MM.1S (cell line): ENCODE measurements around the gene PLA2G4A.
"Not testable (repeated sequence)": the region's sequence is repeated elsewhere in the genome, so short reads cannot be mapped to it uniquely, and the experiment has no call there.

Experiments
- DNase-seq: peaks from one replicate; pipeline ENCODE4 v3.0.0-alpha.2; 2015
- H2AFZ ChIP-seq: fragments of 300-600 bp; sonication (generic); 2 replicates; pipeline ENCODE4 v1.6.0; 2016; ENCODE audit warnings: antibody characterized with exemption, low read length
- H3F3A ChIP-seq: fragments of 300-600 bp; sonication (generic); 2 replicates; pipeline ENCODE4 v1.6.1; 2016; ENCODE audit warnings: mild to moderate bottlenecking, antibody characterized with exemption, low read length, moderate library complexity, mixed read lengths; ENCODE audit not compliant: insufficient read depth
- H3K27ac ChIP-seq: fragments of 300-600 bp; sonication (generic); 2 replicates; pipeline ENCODE4 v1.5.1; 2016; ENCODE audit warnings: mild to moderate bottlenecking, low read length
- H3K27me3 ChIP-seq: fragments of 300-600 bp; sonication (generic); replicated peaks from 2 replicates; pipeline ENCODE4 v1.6.0; 2016; ENCODE audit warnings: low read length; ENCODE audit not compliant: insufficient read depth
- H3K36me3 ChIP-seq: fragments of 300-600 bp; sonication (generic); replicated peaks from 2 replicates; pipeline ENCODE4 v1.6.1; 2016; ENCODE audit warnings: mild to moderate bottlenecking, low read length, mixed read lengths; ENCODE audit not compliant: insufficient read depth
- H3K4me1 ChIP-seq: fragments of 300-600 bp; sonication (generic); 2 replicates; pipeline ENCODE4 v1.6.1; 2016; ENCODE audit warnings: low read length, mixed read lengths
- H3K4me2 ChIP-seq: fragments of 300-600 bp; sonication (generic); 2 replicates; pipeline ENCODE4 v1.6.0; 2016; ENCODE audit warnings: low read depth, low read length
- H3K4me3 ChIP-seq: fragments of 300-600 bp; sonication (generic); 2 replicates; pipeline ENCODE4 v1.5.1; 2016; ENCODE audit warnings: low read length, mixed read lengths
- H3K79me2 ChIP-seq: fragments of 300-600 bp; sonication (generic); 2 replicates; pipeline ENCODE4 v1.6.1; 2016; ENCODE audit warnings: mixed run types, low read length, mixed read lengths
- H3K9ac ChIP-seq: fragments of 300-600 bp; sonication (generic); 2 replicates; pipeline ENCODE4 v1.6.1; 2016; ENCODE audit warnings: low read length, mixed read lengths
- H3K9me2 ChIP-seq: fragments of 300-600 bp; sonication (generic); replicated peaks from 2 replicates; pipeline ENCODE4 v1.6.1; 2016; ENCODE audit warnings: mild to moderate bottlenecking, low read length, mixed read lengths; ENCODE audit not compliant: insufficient read depth
- H3K9me3 ChIP-seq: fragments of 300-600 bp; sonication (generic); replicated peaks from 2 replicates; pipeline ENCODE4 v1.6.1; 2016; ENCODE audit warnings: mild to moderate bottlenecking, low read length, mixed read lengths; ENCODE audit not compliant: insufficient read depth
- H4K20me1 ChIP-seq: fragments of 300-600 bp; sonication (generic); 2 replicates; pipeline ENCODE4 v1.6.1; 2016; ENCODE audit warnings: mild to moderate bottlenecking, low read length, moderate library complexity, mixed read lengths; ENCODE audit not compliant: insufficient read depth
- CTCF ChIP-seq: fragments of 300-600 bp; sonication (generic); IDR thresholded peaks from 2 replicates; pipeline ENCODE4 v1.5.1; 2016; ENCODE audit warnings: antibody characterized with exemption, low read length, mixed read lengths
- EZH2 ChIP-seq: fragments of 300-600 bp; sonication (generic); optimal IDR thresholded peaks from 2 replicates; pipeline ENCODE3; 2017; ENCODE audit warnings: low read depth, mild to moderate bottlenecking, antibody characterized with exemption, low read length, mixed read lengths
- EZH2phosphoT487 ChIP-seq: fragments of 300-600 bp; sonication (generic); IDR thresholded peaks from 2 replicates; pipeline ENCODE4 v1.6.1; 2018; ENCODE audit warnings: antibody characterized with exemption, low read length

Gene PLA2G4A

GRCh38 chr1:186904361-186904760 lies 75.6 kb downstream of the PLA2G4A start:
- no peaks in the 10 kb centered on the region for H3K9me2 ChIP-seq
- no peak overlapping the region for H3K4me2 ChIP-seq
- H3K27ac ChIP-seq: no peak overlapping the region
- 0 out of 2 replicates have a peak, but pooled peaks cover 4% of the 10 kb centered on the region for H3K79me2 ChIP-seq
- H3K36me3 ChIP-seq: no peaks in the 10 kb centered on the region
- no peak for DNase-seq
- no peaks in the 10 kb centered on the region for H3K27me3 ChIP-seq
- TF ChIP-seq CTCF: no peak
- TF ChIP-seq EZH2: no peak
- TF ChIP-seq EZH2phosphoT487: no peak
- no peak overlapping the region for H3K4me3 ChIP-seq
- H3K9ac ChIP-seq: no peak overlapping the region
- no peak overlapping the region for H2AFZ ChIP-seq
- no peaks in the 10 kb centered on the region for H3F3A ChIP-seq
- H4K20me1 ChIP-seq: no peaks in the 10 kb centered on the region
- H3K9me3 ChIP-seq: no peaks in the 10 kb centered on the region
- H3K4me1 ChIP-seq: peaks cover 8% of the 10 kb centered on the region

- Histone ChIP-seq H3K4me2 (no peak overlapping the region), H3K27me3 (no peaks in the 10 kb centered on the region), H3K9me2 (no peaks in the 10 kb centered on the region)
Observed at GRCh38 chr1:186905561-186905960, 76.8 kb downstream of the PLA2G4A start.

GRCh38 chr1:186915555-186915954 lies 86.8 kb downstream of the PLA2G4A start:
- H3K4me3 ChIP-seq: no peak overlapping the region
- H4K20me1 ChIP-seq: no peaks in the 10 kb centered on the region
- no peak overlapping the region for H3K4me2 ChIP-seq
- no peaks in the 10 kb centered on the region for H3K9me2 ChIP-seq
- no peaks in the 10 kb centered on the region for H3K9me3 ChIP-seq
- no peaks in the 10 kb centered on the region for H3K4me1 ChIP-seq
- no peaks in the 10 kb centered on the region for H3K27me3 ChIP-seq
- no peaks in the 10 kb centered on the region; the same call in 1 of the 2 replicates for H3K36me3 ChIP-seq
- no peaks in the 10 kb centered on the region for H3K79me2 ChIP-seq
- H3F3A ChIP-seq: no peaks in the 10 kb centered on the region
- TF ChIP-seq EZH2phosphoT487 (no peak), EZH2 (no peak), CTCF (no peak)
- DNase-seq: no peak
- H3K9ac ChIP-seq: no peak overlapping the region
- no peak overlapping the region for H3K27ac ChIP-seq
- no peak overlapping the region for H2AFZ ChIP-seq

More at GRCh38 chr1:186905561-186905960, 76.8 kb downstream of the PLA2G4A start:
- Histone ChIP-seq H3K4me1 (no peaks in the 10 kb centered on the region), H3K27ac (no peak overlapping the region), H3K9me3 (no peaks in the 10 kb centered on the region), H3K36me3 (no peaks in the 10 kb centered on the region), H2AFZ (no peak overlapping the region), H3K9ac (no peak overlapping the region), H4K20me1 (no peaks in the 10 kb centered on the region), H3K79me2 (0 out of 2 replicates have a peak, but pooled peaks cover 4% of the 10 kb centered on the region), H3F3A (no peaks in the 10 kb centered on the region), H3K4me3 (no peak overlapping the region)
- TF ChIP-seq EZH2phosphoT487: no peak
- TF ChIP-seq EZH2: no peak
- no peak for TF ChIP-seq CTCF
- DNase-seq: no peak

- H3K9me2 ChIP-seq, H3K9me3 ChIP-seq, DNase-seq, H3K4me1 ChIP-seq, H3K27me3 ChIP-seq, H3K27ac ChIP-seq, H3K4me3 ChIP-seq, H4K20me1 ChIP-seq, H3K36me3 ChIP-seq, H3K9ac ChIP-seq, H3K4me2 ChIP-seq, H3F3A ChIP-seq, H2AFZ ChIP-seq, H3K79me2 ChIP-seq: not testable (repeated sequence)
Observed at GRCh38 chr1:186917106-186917786, 88.5 kb downstream of the PLA2G4A start.

- not testable (repeated sequence) for H3K27ac ChIP-seq, H3F3A ChIP-seq, H3K4me1 ChIP-seq, H3K27me3 ChIP-seq, H3K36me3 ChIP-seq, H3K4me2 ChIP-seq, H3K79me2 ChIP-seq, H3K9ac ChIP-seq, H4K20me1 ChIP-seq, DNase-seq, H3K4me3 ChIP-seq, H3K9me2 ChIP-seq, H3K9me3 ChIP-seq, H2AFZ ChIP-seq
Observed at GRCh38 chr1:186921386-186921785, 92.6 kb downstream of the PLA2G4A start.

- H3K27me3 ChIP-seq, H2AFZ ChIP-seq, H3K4me3 ChIP-seq, H3K79me2 ChIP-seq, H3K4me2 ChIP-seq, DNase-seq, H3K9me3 ChIP-seq, H4K20me1 ChIP-seq, H3K4me1 ChIP-seq, H3F3A ChIP-seq, H3K9me2 ChIP-seq, H3K27ac ChIP-seq, H3K9ac ChIP-seq, H3K36me3 ChIP-seq: not testable (repeated sequence)
Observed at GRCh38 chr1:186922814-186923213, 94.1 kb downstream of the PLA2G4A start.
